HepG2 (cell line): ENCODE data around the gene PCOLCE2. TPM values are rescaled to one million over a fixed set of nuclear protein-coding genes. Genes with fewer than 3 reads are reported as not detected.

Source experiments
- ATAC-seq: fragments of 200-7000 bp; cut with Tn5 transposase; 3 replicates; pipeline ENCODE4 v1.9.1; 2020; ENCODE audit warnings: mild to moderate bottlenecking, moderate library complexity
- BruUV-seq: library from RNA; stranded (reverse); fragments of 400-500 nt; replicated peaks from 2 replicates; lab custom pipeline; 2021; lab: Mats Ljungman, UMichigan
- CTCF ChIA-PET: fragments of 300-600 bp; formaldehyde crosslinking; extraction: SDS; loops from one replicate; lab custom pipeline; 2021; ENCODE audit warnings: low total read pairs, inconsistent platforms, low intra/inter-chr PET ratio; lab: Yijun Ruan, JAX
- POLR2A ChIA-PET: fragments of 350-600 bp; sonication (Branson Sonifier 250); formaldehyde crosslinking; loops from one replicate; lab custom pipeline; 2020; ENCODE audit warnings: antibody characterized with exemption, inconsistent platforms; lab: Yijun Ruan, JAX
- DNase-seq: peaks from one replicate; pipeline ENCODE4 v3.0.0-alpha.2; 2015; ENCODE audit warnings: low spot score
- FAIRE-seq: peaks from 3 replicates; lab custom pipeline; 2011; peaks lifted over from hg19 to GRCh38; lab: Jason Lieb, UNC
- H2AFZ ChIP-seq: one replicate; pipeline ENCODE4 v1.6.1; 2011; ENCODE audit warnings: low read length, inconsistent platforms
- H3K27ac ChIP-seq: fragments of 300-600 bp; 3 replicates; pipeline ENCODE4 v1.8.0; 2011; ENCODE audit warnings: mixed run types, mild to moderate bottlenecking, mixed read lengths, low read length, inconsistent platforms; ENCODE audit not compliant: insufficient read depth; ENCODE audit errors: extremely low read length
- H3K27me3 ChIP-seq, 2 experiments: fragments of 200-600 bp in 1 of 2; 2 replicates in 1 of 2; 3 replicates in 1 of 2; pipeline versions ENCODE4 v1.6.0 to v1.8.0; 2011; ENCODE audit warnings: low read length in 2 of 2, mild to moderate bottlenecking in 2 of 2, moderate library complexity in 2 of 2, inconsistent platforms in 1 of 2; ENCODE audit not compliant: insufficient read depth in 2 of 2, control insufficient read depth in 1 of 2
- H3K36me3 ChIP-seq, 2 experiments: fragments of 200-600 bp in 1 of 2; replicated peaks in 1 of 2; 2 replicates in 1 of 2; 3 replicates in 1 of 2; pipeline versions ENCODE4 v1.5.1 to v1.8.0; 2011; ENCODE audit warnings: low read length in 2 of 2, inconsistent platforms in 1 of 2; ENCODE audit not compliant: insufficient read depth in 2 of 2, control insufficient read depth in 1 of 2
- H3K4me1 ChIP-seq: 2 replicates; pipeline ENCODE4 v1.5.1; 2012; ENCODE audit warnings: low read length, inconsistent platforms; ENCODE audit not compliant: insufficient read depth
- H3K4me2 ChIP-seq: 2 replicates; pipeline ENCODE4 v1.6.0; 2011; ENCODE audit warnings: low read depth, low read length, inconsistent platforms
- H3K4me3 ChIP-seq, 3 experiments: fragments of 200-600 bp in 1 of 3; sonication (generic), shearing (Covaris generic) in 1 of 3; replicated peaks in 1 of 3; 2 replicates each; pipeline ENCODE4 v1.5.1; 2011 to 2016; ENCODE audit warnings: low read length in 3 of 3, inconsistent platforms in 2 of 3, low read depth in 2 of 3, mild to moderate bottlenecking in 2 of 3, control low read depth in 1 of 3, mixed read lengths in 1 of 3; ENCODE audit not compliant: insufficient read depth in 1 of 3
- H3K79me2 ChIP-seq: one replicate; pipeline ENCODE4 v1.6.1; 2011; ENCODE audit warnings: low read length, inconsistent platforms; ENCODE audit not compliant: insufficient read depth
- H3K9ac ChIP-seq: 2 replicates; pipeline ENCODE4 v1.6.0; 2011; ENCODE audit warnings: mild to moderate bottlenecking, low read depth, low read length, inconsistent platforms; ENCODE audit not compliant: insufficient read depth
- H3K9me3 ChIP-seq: 2 replicates; pipeline ENCODE4 v1.5.1; 2012; ENCODE audit warnings: mild to moderate bottlenecking, low read length
- H4K20me1 ChIP-seq: 2 replicates; pipeline ENCODE4 v1.6.0; 2011; ENCODE audit warnings: inconsistent platforms, mild to moderate bottlenecking, low read length, moderate library complexity; ENCODE audit not compliant: insufficient read depth
- CSRNP2 ChIP-seq: sonication (generic); formaldehyde crosslinking; conservative IDR thresholded peaks from 2 replicates; pipeline ENCODE4 v1.8.0; 2022; ENCODE audit warnings: low read depth, missing genetic modification reagents
- ZFP36 ChIP-seq: fragments of 150-350 bp; IDR thresholded peaks from 2 replicates; pipeline ENCODE4 v1.6.1; 2018; ENCODE audit warnings: borderline replicate concordance, low read length, low read depth; ENCODE audit not compliant: partially characterized antibody
- ZNF563 ChIP-seq: sonication (generic); formaldehyde crosslinking; IDR thresholded peaks from 2 replicates; pipeline ENCODE4 v1.8.0; 2022; ENCODE audit warnings: mild to moderate bottlenecking, moderate library complexity, missing genetic modification reagents
- WGBS: methylation state at CpG from one replicate; pipeline ENCODE4 v1.1.6; 2017; ENCODE audit warnings: low lambda C conversion rate; 5-methylcytosine and 5-hydroxymethylcytosine counted together
- in situ Hi-C: cut with HindIII; loops from 2 replicates; pipeline ENCODE4 v1.10.0; 2017; ENCODE audit warnings: low pct_unique_long_range_greater_than_20kb; ENCODE audit not compliant: extremely low pct_ligation_motif_present
- intact Hi-C: fragments of 100-400 bp; cut with micrococcal nuclease; formaldehyde crosslinking; loops from one replicate; pipeline ENCODE4 v1.10.0; 2022; ENCODE audit not compliant: unreplicated experiment
- polyA plus RNA-seq, 8 experiments: library from polyadenylated mRNA; depleted of rRNA in 3 of 8; stranded (reverse) in 7 of 8; unstranded in 1 of 8; fragments of >200 nt; fragmentation: Illumina TruSeq in 4 of 8; extraction: Trizol in 4 of 8; gene quantifications; 2 replicates each; pipeline versions ENCODE4 v1.2.1 to v1.2.3, GENCODE V29; 2011 to 2016; ENCODE audit warnings: low read depth in 4 of 8, missing spikeins in 1 of 8, mixed read lengths in 1 of 8; ENCODE audit not compliant: insufficient read depth in 1 of 8
- total RNA-seq, 5 experiments: library from RNA; depleted of rRNA; stranded (reverse); fragments of >200 nt; fragmentation: Illumina TruSeq; extraction: Trizol; gene quantifications; 2 replicates each; pipeline ENCODE4 v1.2.3, GENCODE V29; 2016; ENCODE audit warnings: low read depth in 1 of 5

The PCOLCE2 gene
- total and polyA plus RNA-seq, 2 of the 13 experiments (the other 11 are each of a cell fraction or from before 2014, with no cell fraction given): 0.71 to 2.0 TPM

DNA sequence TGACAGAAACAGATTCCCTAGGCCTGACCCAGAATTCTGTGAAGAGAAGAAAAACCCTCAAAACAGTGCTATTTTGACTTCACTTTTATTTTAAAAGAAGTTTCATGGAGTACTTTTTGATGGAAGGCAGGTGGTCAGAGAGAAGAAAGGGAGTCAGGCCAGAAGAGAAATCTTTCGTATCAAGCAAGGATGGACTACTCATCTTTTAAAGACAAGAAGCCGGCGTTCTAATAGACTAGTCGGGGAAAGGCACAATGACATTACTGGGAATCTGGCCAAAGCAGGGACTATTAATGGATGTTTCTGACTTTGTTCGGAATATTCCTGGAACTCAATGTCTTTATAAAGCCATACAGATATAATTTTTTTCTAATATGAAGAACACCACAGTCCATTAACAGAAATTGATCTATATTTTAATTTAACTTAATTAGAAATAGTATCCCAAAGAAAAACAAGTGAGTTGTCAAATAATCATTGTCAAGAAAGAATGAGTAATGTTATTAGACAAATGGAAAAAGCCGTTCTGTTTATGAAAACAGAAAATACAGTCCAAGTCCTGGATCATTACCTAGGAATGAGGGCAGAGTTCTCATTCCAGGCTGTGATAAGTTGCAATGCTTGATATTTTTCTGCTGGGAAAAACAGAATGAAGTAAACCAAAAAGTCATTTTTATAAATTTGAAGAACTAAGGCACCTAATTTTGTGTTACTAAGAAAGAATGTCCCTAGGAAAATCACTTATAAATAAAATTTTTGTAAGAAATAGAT lies 23.7 kb upstream of the PCOLCE2 start (continued):
- TF ChIP-seq ZFP36: no peak

GRCh38 chr3:142910280-142910679 lies 21.4 kb upstream of the PCOLCE2 start:
- no peaks in the 10 kb centered on the region for H4K20me1 ChIP-seq
- H3K27ac ChIP-seq: no peak overlapping the region
- no peaks in the 10 kb centered on the region for H3K79me2 ChIP-seq
- FAIRE-seq: no peak
- ChIA-PET POLR2A (no interaction called here), CTCF (no interaction called here)
- no peaks in the 10 kb centered on the region for H3K9me3 ChIP-seq
- no TSS peak for BruUV-seq
- WGBS: 0% methylated on average over 2 of the region's 2 CpGs
- no peak overlapping the region for H2AFZ ChIP-seq
- peak; percentile 49 for ATAC-seq
- DNase-seq: no peak
- no peaks in the 10 kb centered on the region for H3K4me1 ChIP-seq
- no peaks in the 10 kb centered on the region for H3K36me3 ChIP-seq
- intact Hi-C loops: no loop called here
- H3K4me2 ChIP-seq: no peak overlapping the region
- TF ChIP-seq ZNF563 (0 out of 2 replicates have a peak, but pooled peaks have one; percentile 30), CSRNP2 (CRISPR knock-in tag) (no peak)
- TF ChIP-seq, all 625 proteins: peak for 1
- Histone ChIP-seq H3K27me3 (peaks cover 0 to 17% of the 10 kb centered on the region in 2 experiments; a peak in 2 of 5 replicates), H3K4me3 (no peak overlapping the region), H3K9ac (no peak overlapping the region)
- in situ Hi-C loops: no loop called here
